ENCODE results near the gene SDR39U1. TPM values are rescaled to one million over a fixed set of nuclear protein-coding genes. Genes with fewer than 3 reads are reported as not detected.

The SDR39U1 gene
- total and polyA plus RNA-seq, 10 of the 15 experiments (the other 5 are each of a cell fraction or from before 2014, with no cell fraction given): 14.0 to 89.3 (median 42.2) TPM

- Histone ChIP-seq H3K4me1 (ENCODE audit: control insufficient read depth, insufficient read depth, low read length) (no peaks in the 10 kb centered on the region), H3K9ac (ENCODE audit: control insufficient read depth, insufficient read depth, low read length) (no peak overlapping the region), H3K4me2 (ENCODE audit: control insufficient read depth, insufficient read depth) (no peak overlapping the region), H4K20me1 (ENCODE audit: control insufficient read depth, insufficient read depth) (no peaks in the 10 kb centered on the region), H3K9me3 (replicated peaks; ENCODE audit: control insufficient read depth, insufficient read depth, low read length) (no peaks in the 10 kb centered on the region), H3K27me3 (replicated peaks in 1 of 2; ENCODE audit: control insufficient read depth in 2 of 2, insufficient read depth in 2 of 2, low read length in 1 of 2) (no peaks in the 10 kb centered on the region; a peak in 1 of 4 replicates), H3K4me3 (no peak overlapping the region), H2AFZ (ENCODE audit: control insufficient read depth, low read depth, low read length) (peak overlapping the region; percentile 9; the same call in 1 of the 2 replicates), H3K79me2 (ENCODE audit: control insufficient read depth, insufficient read depth, low read length) (no peaks in the 10 kb centered on the region), H3K36me3 (ENCODE audit: control insufficient read depth in 2 of 2, insufficient read depth in 2 of 2, low read length in 1 of 2) (no peaks in the 10 kb centered on the region), H3K27ac (ENCODE audit: control insufficient read depth, insufficient read depth) (no peak overlapping the region)
- 28% methylated on average over 4 of the region's 4 CpGs for WGBS (ENCODE audit: insufficient coverage, insufficient replicate concordance, low lambda C conversion rate, missing lambda C conversion rate)
- ChIA-PET POLR2A (no interaction called here), SMC1A (ENCODE audit: uncharacterized antibody, unreplicated experiment) (interaction anchor here (0.7 to 1.7 kb wide), 3 partner anchors 9 to 14 kb away, joined by 3 to 6 read pairs (median 3); no protein-coding TSS in a partner anchor), RAD21 (ENCODE audit: unreplicated experiment) (interaction anchor here (1.1 to 3.5 kb wide), 3 partner anchors 9 to 88 kb away, joined by 3 to 17 read pairs (median 8); no protein-coding TSS in a partner anchor), CTCF (interaction anchor here (0.6 to 5.1 kb wide), 7 partner anchors 9 to 145 kb away, joined by 3 to 27 read pairs (median 4); no protein-coding TSS in a partner anchor)
- intact Hi-C loops (cut with micrococcal nuclease; ENCODE audit: unreplicated experiment): no loop called here
- in situ Hi-C loops (cut with MboI): no loop called here
- BruUV-seq (replicated peaks): no TSS peak
- DNase-seq (ENCODE audit: low read depth, low spot score): no peak
- FAIRE-seq: no peak
- TF ChIP-seq FOS (IDR thresholded peaks at IDR 0.05; ENCODE audit: borderline replicate concordance, extremely low read depth, insufficient read length) (no peak), IKZF2 (IDR thresholded peaks at IDR 0.05) (0 out of 4 replicates have a peak, but pooled peaks of 1 of the 2 experiments have one; percentile 13), RUNX3 (IDR thresholded peaks at IDR 0.05; ENCODE audit: low read length) (peak; percentile 73)
- ATAC-seq: peak; percentile 34; the same call in 1 of the 3 replicates
Observed at GRCh38 chr14:24422261-24422660, 20.3 kb downstream of the SDR39U1 start.

GRCh38 chr14:24418492-24418873, 24.1 kb downstream of the SDR39U1 start:
- ATAC-seq (no peak), DNase-seq (ENCODE audit: low read depth, low spot score) (no peak), FAIRE-seq (no peak)
- Histone ChIP-seq H3K9me3 (replicated peaks; ENCODE audit: control insufficient read depth, insufficient read depth, low read length) (no peaks in the 10 kb centered on the region), H2AFZ (ENCODE audit: control insufficient read depth, low read depth, low read length) (no peak overlapping the region), H3K4me2 (ENCODE audit: control insufficient read depth, insufficient read depth) (no peak overlapping the region), H3K79me2 (ENCODE audit: control insufficient read depth, insufficient read depth, low read length) (no peaks in the 10 kb centered on the region), H3K36me3 (ENCODE audit: control insufficient read depth in 2 of 2, insufficient read depth in 2 of 2, low read length in 1 of 2) (no peaks in the 10 kb centered on the region), H4K20me1 (ENCODE audit: control insufficient read depth, insufficient read depth) (no peaks in the 10 kb centered on the region), H3K4me3 (no peak overlapping the region), H3K27me3 (replicated peaks in 1 of 2; ENCODE audit: control insufficient read depth in 2 of 2, insufficient read depth in 2 of 2, low read length in 1 of 2) (no peaks in the 10 kb centered on the region; a peak in 2 of 4 replicates), H3K4me1 (ENCODE audit: control insufficient read depth, insufficient read depth, low read length) (no peaks in the 10 kb centered on the region), H3K27ac (ENCODE audit: control insufficient read depth, insufficient read depth) (no peak overlapping the region), H3K9ac (ENCODE audit: control insufficient read depth, insufficient read depth, low read length) (no peak overlapping the region)
- SMC1A ChIA-PET (ENCODE audit: uncharacterized antibody, unreplicated experiment): interaction anchor here (0.9 to 2.1 kb wide), 3 partner anchors 9 to 19 kb away, joined by 3 to 6 read pairs (median 4); no protein-coding TSS in a partner anchor
- POLR2A ChIA-PET: no interaction called here
- BruUV-seq (replicated peaks): no TSS peak
- RAD21 ChIA-PET (ENCODE audit: unreplicated experiment): interaction anchor here (1.1 to 2.0 kb wide), 2 partner anchors 12 to 13 kb away, joined by 4 to 10 read pairs; partner anchors contain the start of gene KHNYN
- WGBS (ENCODE audit: insufficient coverage, insufficient replicate concordance, low lambda C conversion rate, missing lambda C conversion rate): 29% methylated on average over 6 of the region's 6 CpGs
- in situ Hi-C loops (cut with MboI) (no loop called here), intact Hi-C loops (cut with micrococcal nuclease; ENCODE audit: unreplicated experiment) (no loop called here)
- CTCF ChIA-PET: interaction anchor here (0.9 to 2.2 kb wide), 6 partner anchors 12 to 84 kb away, joined by 3 to 18 read pairs (median 3); partner anchors contain the start of genes CBLN3 and KHNYN
- TF ChIP-seq PAX8 (IDR thresholded peaks at IDR 0.05) (no peak), NR2C1 (IDR thresholded peaks at IDR 0.05) (no peak), NFYB (IDR thresholded peaks at IDR 0.05; ENCODE audit: insufficient read depth, low read depth, low read length) (no peak), EGR1 (IDR thresholded peaks at IDR 0.05; ENCODE audit: borderline replicate concordance in 1 of 2, low read depth in 2 of 2, low read length in 2 of 2) (no peak), ZBED1 (IDR thresholded peaks at IDR 0.05; ENCODE audit: borderline replicate concordance) (no peak), CEBPB (IDR thresholded peaks at IDR 0.05; ENCODE audit: borderline replicate concordance in 1 of 2, low read depth in 2 of 2, low read length in 2 of 2) (no peak), CHD2 (IDR thresholded peaks at IDR 0.05; ENCODE audit: borderline replicate concordance, low read depth, low read length) (no peak), HDAC2 (IDR thresholded peaks at IDR 0.05) (no peak), PRDM15 (CRISPR knock-in tag; IDR thresholded peaks at IDR 0.05) (no peak), KAT2A (conservative IDR thresholded peaks at IDR 0.05; ENCODE audit: control insufficient read depth, low read depth, low read length) (no peak), SP1 (IDR thresholded peaks at IDR 0.05; ENCODE audit: low read depth, low read length) (no peak)
